ENCODE measurements around the gene TXN2.
"Not testable (repeated sequence)": the region's sequence is repeated elsewhere in the genome, so short reads cannot be mapped to it uniquely, and the experiment has no call there.

The TXN2 gene

GRCh38 chr22:36425977-36426523, 55.4 kb downstream of the TXN2 start:
- DNase-seq, result no peak

GRCh38 chr22:36424901-36425579, 56.4 kb downstream of the TXN2 start:
- no peak for DNase-seq

- not testable (repeated sequence) for DNase-seq
These were observed 57.0 kb downstream of the TXN2 start for GRCh38 chr22:36424466-36424865.

DNA sequence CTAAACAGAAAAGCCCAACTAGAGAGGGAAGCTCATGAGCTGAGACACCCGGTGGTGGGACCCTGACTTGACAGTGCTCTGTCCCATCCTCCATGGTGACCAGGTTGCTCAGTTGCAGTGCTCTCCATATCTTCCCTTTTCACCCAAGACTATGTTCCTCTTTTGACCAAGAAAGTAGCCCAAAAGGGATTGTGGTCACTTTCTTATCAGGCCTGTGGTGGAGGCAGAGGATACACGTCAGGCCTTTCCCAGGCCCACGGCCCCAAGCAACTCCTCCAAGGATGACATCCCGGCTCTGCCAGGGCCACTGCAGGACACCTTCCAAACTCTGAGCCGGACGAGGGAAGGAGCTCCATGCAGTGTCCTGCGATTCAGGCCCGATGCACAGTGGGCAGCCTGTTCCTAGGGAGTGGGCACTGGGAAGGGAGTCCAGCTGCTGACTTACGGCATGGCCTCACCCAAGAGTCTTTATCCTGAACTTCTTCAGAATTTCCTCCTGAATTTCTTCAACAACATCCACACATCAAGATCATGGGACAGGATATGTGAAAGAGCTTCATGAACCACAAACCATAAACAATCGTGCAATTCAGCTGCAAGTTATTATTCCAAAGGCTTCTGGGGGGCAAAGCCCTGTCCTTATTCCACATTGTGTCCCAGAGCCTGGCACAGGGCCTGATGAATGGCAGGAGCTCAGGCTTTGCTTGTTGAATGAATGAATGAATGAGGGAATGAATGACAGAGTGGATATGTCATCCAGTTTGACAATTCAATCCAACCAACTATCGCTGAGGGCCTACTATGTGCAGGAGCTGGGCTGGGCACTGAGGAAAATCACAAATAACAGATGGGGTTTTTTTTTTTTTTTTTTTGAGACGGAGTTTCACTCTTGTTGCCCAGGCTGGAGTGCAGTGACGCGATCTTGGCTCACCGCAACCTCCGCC, 57.7 kb downstream of the TXN2 start:
- no peak for DNase-seq

- no peak for DNase-seq
These were observed 59.0 kb downstream of the TXN2 start for GRCh38 chr22:36422287-36423014.

DNA sequence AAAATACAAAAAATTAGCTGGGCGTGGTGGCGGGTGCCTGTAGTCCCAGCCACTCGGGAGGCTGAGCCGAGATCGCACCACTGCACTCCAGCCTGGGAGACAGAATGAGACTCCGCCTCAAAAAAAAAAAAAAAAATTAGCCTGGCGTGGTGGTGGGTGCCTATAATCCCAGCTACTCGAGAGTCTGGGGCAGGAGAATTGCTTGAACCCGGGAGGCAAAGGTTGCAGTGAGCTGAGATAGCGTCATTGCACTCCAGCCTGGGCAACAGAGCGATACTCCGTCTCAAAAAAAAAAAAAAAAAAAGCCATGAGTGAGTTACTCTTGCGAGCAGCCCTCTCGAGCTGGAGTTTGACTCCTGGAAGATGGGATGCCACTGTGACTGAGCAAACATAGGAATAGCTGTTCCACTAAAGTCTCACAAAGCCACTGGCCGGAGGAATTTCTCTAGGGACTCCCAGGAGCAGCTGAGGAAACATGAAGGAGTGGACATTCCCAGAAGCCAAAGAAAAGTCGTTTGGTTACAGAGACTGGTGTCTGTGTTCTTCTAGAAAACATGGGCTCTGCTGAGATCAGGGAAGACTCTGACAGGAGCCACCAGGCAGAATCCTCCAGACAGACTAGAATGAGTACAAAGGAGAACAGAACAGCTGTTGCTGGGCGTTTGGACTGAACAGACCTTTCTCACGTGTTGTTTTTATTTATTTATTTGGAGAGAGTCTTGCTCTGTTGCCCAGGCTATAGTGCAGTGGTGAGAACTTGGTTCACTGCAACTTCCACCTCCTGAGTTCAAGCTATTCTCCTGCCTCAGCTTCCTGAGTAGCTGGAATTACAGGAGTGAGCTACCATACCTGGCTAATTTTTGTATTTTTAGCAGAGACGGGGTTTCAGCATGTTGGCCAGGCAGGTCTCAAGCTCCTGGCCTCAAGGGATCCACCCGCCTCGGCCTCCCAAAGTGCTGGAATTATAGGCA, 61.2 kb downstream of the TXN2 start:
- no peak for DNase-seq

- DNase-seq, result peak; percentile 26
These were observed 62.1 kb downstream of the TXN2 start for GRCh38 chr22:36419177-36419911.

DNA sequence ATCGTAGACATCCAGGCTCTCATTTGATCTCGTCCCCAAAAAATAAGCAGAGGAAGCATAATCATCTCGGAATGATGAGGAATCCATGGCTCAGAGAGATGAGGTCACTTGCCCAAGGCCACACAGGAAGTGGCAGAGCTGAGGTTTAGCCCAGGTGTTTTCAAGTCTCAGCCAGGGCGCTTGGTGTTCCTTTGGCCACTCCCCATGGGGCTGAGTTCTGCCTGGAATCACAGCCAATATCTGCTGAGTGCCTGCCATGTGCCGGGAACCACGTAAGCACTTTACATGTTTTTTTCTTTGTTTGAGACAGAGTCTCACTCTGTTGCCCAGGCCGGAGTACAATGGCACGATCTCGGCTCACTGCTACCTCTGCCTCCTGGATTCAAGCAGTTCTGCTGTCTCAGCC, 64.2 kb downstream of the TXN2 start:
- no peak for DNase-seq

Data from CD4-positive, alpha-beta T cell treated with Interleukin-4 for 4 hours (primary cell).